IMR-90 (cell line): ENCODE measurements around the gene TAF8.

Source experiments
- CEBPB ChIP-seq: IDR thresholded peaks from 2 replicates; pipeline ENCODE4 v1.6.1; 2012; ENCODE audit warnings: low read depth, low read length, improper control_type of control experiment
- CTCF ChIP-seq: conservative IDR thresholded peaks from 2 replicates; pipeline ENCODE4 v1.5.1; 2012; ENCODE audit warnings: mild to moderate bottlenecking, low read depth, low read length, improper control_type of control experiment
- MAZ ChIP-seq: IDR thresholded peaks from 2 replicates; pipeline ENCODE4 v1.6.1; 2012; ENCODE audit warnings: low read depth, mild to moderate bottlenecking, low read length, improper control_type of control experiment, moderate library complexity, borderline replicate concordance
- NFE2L2 ChIP-seq: fragments of 150-350 bp; IDR thresholded peaks from 2 replicates; pipeline ENCODE4 v1.6.1; 2016; ENCODE audit warnings: low read depth, mild to moderate bottlenecking, low read length
- POLR2A ChIP-seq: IDR thresholded peaks from 2 replicates; pipeline ENCODE4 v1.6.1; 2012; ENCODE audit warnings: mild to moderate bottlenecking, low read depth, low read length

GRCh38 chr6:42041481-42042053, 8.8 kb upstream of the TAF8 start:
- TF ChIP-seq CTCF (no peak), CEBPB (no peak), MAZ (no peak), POLR2A (no peak), NFE2L2 (no peak)
